Mesenchymal stem cell (in vitro differentiated cells and primary cell): ENCODE data around the gene CHGA.

Source experiments
- DNase-seq: peaks from one replicate; pipeline ENCODE4 v3.0.0-alpha.2; 2013
- H2AFZ ChIP-seq: one replicate; pipeline ENCODE4 v1.6.1; 2013; ENCODE audit warnings: low read depth, mild to moderate bottlenecking, control low read depth, inconsistent platforms, low read length, moderate library complexity
- H2AK5ac ChIP-seq: 2 replicates; pipeline ENCODE4 v1.6.1; 2013; ENCODE audit warnings: low read length, moderate library complexity, mild to moderate bottlenecking, inconsistent platforms; ENCODE audit not compliant: severe bottlenecking
- H2BK120ac ChIP-seq: one replicate; pipeline ENCODE4 v1.6.1; 2013; ENCODE audit warnings: low read depth, mild to moderate bottlenecking, inconsistent platforms, low read length, moderate library complexity
- H2BK12ac ChIP-seq, 2 experiments: one replicate each; pipeline ENCODE4 v1.6.1; 2013; ENCODE audit warnings: inconsistent platforms in 2 of 2, low read length in 2 of 2, mild to moderate bottlenecking in 2 of 2, moderate library complexity in 2 of 2, control low read depth in 1 of 2
- H2BK15ac ChIP-seq: one replicate; pipeline ENCODE4 v1.6.1; 2013; ENCODE audit warnings: mild to moderate bottlenecking, low read depth, inconsistent platforms; ENCODE audit not compliant: poor library complexity, severe bottlenecking
- H2BK5ac ChIP-seq: 2 replicates; pipeline ENCODE4 v1.6.1; 2013; ENCODE audit warnings: low read depth, mild to moderate bottlenecking, low read length, control low read depth, inconsistent platforms; ENCODE audit not compliant: poor library complexity, severe bottlenecking
- H3K14ac ChIP-seq, 2 experiments: one replicate each; pipeline ENCODE4 v1.6.1; 2013; ENCODE audit warnings: inconsistent platforms in 2 of 2, low read length in 2 of 2, control low read depth in 1 of 2, mild to moderate bottlenecking in 1 of 2, moderate library complexity in 1 of 2
- H3K18ac ChIP-seq, 2 experiments: one replicate each; pipeline ENCODE4 v1.6.1; 2013; ENCODE audit warnings: inconsistent platforms in 2 of 2, low read length in 2 of 2, control low read depth in 1 of 2, low read depth in 1 of 2, mild to moderate bottlenecking in 1 of 2
- H3K23ac ChIP-seq, 2 experiments: one replicate each; pipeline ENCODE4 v1.6.1; 2013; ENCODE audit warnings: inconsistent platforms in 2 of 2, low read length in 2 of 2, mild to moderate bottlenecking in 2 of 2, moderate library complexity in 2 of 2, control low read depth in 1 of 2
- H3K27ac ChIP-seq: 2 replicates; pipeline ENCODE4 v1.5.1; 2013; ENCODE audit warnings: mild to moderate bottlenecking, moderate library complexity, low read length, control low read depth, inconsistent platforms; ENCODE audit not compliant: poor library complexity, severe bottlenecking
- H3K27me3 ChIP-seq, 2 experiments: 2 replicates each; pipeline versions ENCODE4 v1.6.1 to v1.7.0; 2013; ENCODE audit warnings: low read length in 2 of 2, mild to moderate bottlenecking in 2 of 2, moderate library complexity in 2 of 2, control low read depth in 1 of 2, inconsistent platforms in 1 of 2; ENCODE audit not compliant: control insufficient read depth in 1 of 2, insufficient read depth in 1 of 2
- H3K36me3 ChIP-seq, 2 experiments: 2 replicates each; pipeline versions ENCODE4 v1.6.1 to v1.7.0; 2013; ENCODE audit warnings: low read length in 2 of 2, control low read depth in 1 of 2, inconsistent platforms in 1 of 2, low read depth in 1 of 2, mild to moderate bottlenecking in 1 of 2; ENCODE audit not compliant: insufficient read depth in 2 of 2, control insufficient read depth in 1 of 2
- H3K4ac ChIP-seq, 2 experiments: one replicate each; pipeline ENCODE4 v1.6.1; 2013; ENCODE audit warnings: inconsistent platforms in 2 of 2, low read length in 2 of 2, mild to moderate bottlenecking in 2 of 2, moderate library complexity in 2 of 2, control low read depth in 1 of 2, low read depth in 1 of 2
- H3K4me1 ChIP-seq: 2 replicates; pipeline ENCODE4 v1.6.1; 2013; ENCODE audit warnings: low read depth, low read length, control low read depth; ENCODE audit not compliant: control insufficient read depth, insufficient read depth
- H3K4me2 ChIP-seq: 2 replicates; pipeline ENCODE4 v1.6.1; 2013; ENCODE audit warnings: low read length, mild to moderate bottlenecking, inconsistent platforms; ENCODE audit not compliant: poor library complexity, severe bottlenecking
- H3K4me3 ChIP-seq, 2 experiments: 2 replicates each; pipeline versions ENCODE4 v1.5.1 to v1.7.0; 2013; ENCODE audit warnings: low read length in 2 of 2, mild to moderate bottlenecking in 2 of 2, control low read depth in 1 of 2, low read depth in 1 of 2; ENCODE audit not compliant: insufficient read depth in 1 of 2
- H3K79me1 ChIP-seq: replicated peaks from 2 replicates; pipeline ENCODE4 v1.6.1; 2013; ENCODE audit warnings: mild to moderate bottlenecking, control low read depth, low read length, inconsistent platforms; ENCODE audit not compliant: poor library complexity, severe bottlenecking
- H3K9ac ChIP-seq: 2 replicates; pipeline ENCODE4 v1.7.0; 2013; ENCODE audit warnings: mild to moderate bottlenecking, low read length, moderate library complexity
- H3K9me3 ChIP-seq: 2 replicates; pipeline ENCODE4 v1.7.0; 2013; ENCODE audit warnings: mild to moderate bottlenecking, low read length; ENCODE audit not compliant: control insufficient read depth
- H4K8ac ChIP-seq: one replicate; pipeline ENCODE4 v1.6.1; 2013; ENCODE audit warnings: inconsistent platforms, mild to moderate bottlenecking, low read length, moderate library complexity
- H4K91ac ChIP-seq: one replicate; pipeline ENCODE4 v1.6.1; 2013; ENCODE audit warnings: mild to moderate bottlenecking, low read length, inconsistent platforms
- WGBS: methylation state at CpG from one replicate; pipeline ENCODE4 v1.1.7; 2013; ENCODE audit warnings: mixed read lengths; 5-methylcytosine and 5-hydroxymethylcytosine counted together

The CHGA gene

GRCh38 chr14:92959761-92960680 is 37.1 kb downstream of the CHGA start:
- H3K14ac ChIP-seq: no peak overlapping the region
- no peak overlapping the region for H2BK15ac ChIP-seq
- no peak overlapping the region for H2BK5ac ChIP-seq
- 80% methylated on average over 28 of the region's 30 CpGs for WGBS
- no peak overlapping the region for H2BK12ac ChIP-seq
- peaks cover 2% of the 10 kb centered on the region for H3K79me1 ChIP-seq
- no peak for DNase-seq
- no peak overlapping the region for H3K9ac ChIP-seq
- peaks cover 16% of the 10 kb centered on the region for H3K4me1 ChIP-seq
- no peak overlapping the region for H2AK5ac ChIP-seq
- H2AFZ ChIP-seq: no peak overlapping the region
- no peak overlapping the region for H4K8ac ChIP-seq
- no peak overlapping the region for H3K4me2 ChIP-seq
- H3K23ac ChIP-seq: no peak overlapping the region
- no peaks in the 10 kb centered on the region for H3K27me3 ChIP-seq
- H4K91ac ChIP-seq: no peak overlapping the region
- no peaks in the 10 kb centered on the region for H3K9me3 ChIP-seq
- no peak overlapping the region for H3K18ac ChIP-seq
- no peak overlapping the region for H3K27ac ChIP-seq
- H3K4ac ChIP-seq: no peak overlapping the region
- no peak overlapping the region for H3K4me3 ChIP-seq
- no peak overlapping the region for H2BK120ac ChIP-seq
- peaks cover 26 to 31% of the 10 kb centered on the region in 2 experiments for H3K36me3 ChIP-seq

GRCh38 chr14:92960706-92961566 is 38.0 kb downstream of the CHGA start:
- H3K9ac ChIP-seq: no peak overlapping the region
- H3K36me3 ChIP-seq: peaks cover 26 to 31% of the 10 kb centered on the region in 2 experiments
- WGBS: 83% methylated on average over 17 of the region's 18 CpGs
- no peak overlapping the region for H4K91ac ChIP-seq
- no peak overlapping the region for H2BK5ac ChIP-seq
- H3K9me3 ChIP-seq: no peaks in the 10 kb centered on the region
- H3K4me2 ChIP-seq: no peak overlapping the region
- no peak overlapping the region for H3K4me3 ChIP-seq
- H3K14ac ChIP-seq: no peak overlapping the region
- H2BK120ac ChIP-seq: no peak overlapping the region
- H2AFZ ChIP-seq: no peak overlapping the region
- no peak overlapping the region for H2AK5ac ChIP-seq
- no peak overlapping the region for H3K4ac ChIP-seq
- H4K8ac ChIP-seq: no peak overlapping the region
- no peak overlapping the region for H3K23ac ChIP-seq
- no peak overlapping the region for H3K27ac ChIP-seq
- no peak overlapping the region for H3K18ac ChIP-seq
- no peak overlapping the region for H2BK15ac ChIP-seq
- H3K79me1 ChIP-seq: peaks cover 2% of the 10 kb centered on the region
- no peaks in the 10 kb centered on the region for H3K27me3 ChIP-seq
- no peak for DNase-seq
- H2BK12ac ChIP-seq: no peak overlapping the region
- H3K4me1 ChIP-seq: peaks cover 16% of the 10 kb centered on the region

- Histone ChIP-seq H2BK15ac (no peak overlapping the region), H3K27me3 (no peaks in the 10 kb centered on the region), H3K9ac (no peak overlapping the region), H3K79me1 (peaks cover 2% of the 10 kb centered on the region), H2AK5ac (no peak overlapping the region), H3K4me2 (no peak overlapping the region), H3K18ac (no peak overlapping the region), H3K27ac (no peak overlapping the region), H3K36me3 (peaks cover 26 to 31% of the 10 kb centered on the region in 2 experiments), H2AFZ (no peak overlapping the region), H2BK120ac (no peak overlapping the region), H2BK12ac (no peak overlapping the region), H3K23ac (no peak overlapping the region), H2BK5ac (no peak overlapping the region), H3K4me3 (no peak overlapping the region), H4K8ac (no peak overlapping the region), H3K4me1 (peaks cover 16% of the 10 kb centered on the region), H4K91ac (no peak overlapping the region), H3K4ac (no peak overlapping the region), H3K9me3 (no peaks in the 10 kb centered on the region), H3K14ac (no peak overlapping the region)
- 91% methylated on average over 7 of the region's 7 CpGs for WGBS
- no peak for DNase-seq
Observed at GRCh38 chr14:92961567-92961855, 38.6 kb downstream of the CHGA start.
